Sigmoid colon (tissue), 4 donors: ENCODE data around the gene SLC36A2.

ENCODE experiments used
- CTCF ChIP-seq, 4 experiments: fragments of 450-650 bp in 3 of 4; fragments of 200-600 bp in 1 of 4; IDR thresholded peaks; one replicate each; pipeline ENCODE4 v1.5.1; 2016 to 2019; ENCODE audit warnings: antibody characterized with exemption in 4 of 4, mild to moderate bottlenecking in 3 of 4, moderate library complexity in 2 of 4
- POLR2A ChIP-seq, 2 donors: fragments of 450-650 bp; IDR thresholded peaks; one replicate each; pipeline ENCODE4 v1.6.1; 2016; ENCODE audit warnings: antibody characterized with exemption in 2 of 2, mild to moderate bottlenecking in 2 of 2, moderate library complexity in 2 of 2
- POLR2AphosphoS5 ChIP-seq, 4 donors: sonication (generic); formaldehyde crosslinking; IDR thresholded peaks; one replicate each; pipeline ENCODE4 v1.6.1; 2017; ENCODE audit warnings: antibody characterized with exemption in 4 of 4

- TF ChIP-seq POLR2AphosphoS5 (IDR thresholded peaks at IDR 0.05) (no peak), CTCF (IDR thresholded peaks at IDR 0.05) (no peak), POLR2A (IDR thresholded peaks at IDR 0.05) (no peak)
Measured at GRCh38 chr5:151288180-151288579, 59.2 kb downstream of the SLC36A2 start.
